Fibroblast of mammary gland (primary cell): ENCODE data around the gene TMEM266.
A peak's percentile ranks its signal among the peaks of the same experiment; 100 is the strongest.
"Not testable (repeated sequence)": the region's sequence is repeated elsewhere in the genome, so short reads cannot be mapped to it uniquely, and the experiment has no call there.

ENCODE experiments used
- DNase-seq: peaks from one replicate; pipeline ENCODE4 v3.0.0-alpha.2; 2010; ENCODE audit warnings: low read depth
- H3K4me3 ChIP-seq: 2 replicates; pipeline ENCODE4 v1.5.1; 2011; ENCODE audit warnings: low read depth, mild to moderate bottlenecking, low read length, moderate library complexity; ENCODE audit not compliant: control insufficient read depth
- TF ChIP-seq, protein P1 (sequence below): conservative IDR thresholded peaks from 2 replicates; pipeline ENCODE4 v1.5.1; 2011; ENCODE audit warnings: low read depth, low read length, inconsistent platforms; ENCODE audit not compliant: control insufficient read depth, insufficient read depth

Gene TMEM266

DNA sequence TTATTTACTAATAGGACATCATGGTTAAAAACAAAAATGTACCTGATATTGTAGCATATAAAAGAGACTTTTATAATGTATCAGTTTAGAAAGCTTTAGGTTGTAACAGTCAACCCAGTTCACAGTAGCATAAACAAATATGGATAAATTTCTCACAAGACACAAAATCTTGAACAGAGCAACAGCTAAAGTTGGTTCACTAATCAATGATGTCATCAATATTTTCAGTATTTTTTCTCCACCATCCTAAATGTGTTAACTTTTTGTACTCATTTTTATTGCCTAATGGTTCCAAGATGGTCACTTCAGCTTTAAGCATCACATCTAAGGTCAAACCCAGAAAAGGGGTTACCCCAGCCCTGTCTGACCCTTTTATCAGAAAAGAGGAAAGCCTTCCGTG lies 26.3 kb upstream of the TMEM266 start:
- TF ChIP-seq, protein P1, sequence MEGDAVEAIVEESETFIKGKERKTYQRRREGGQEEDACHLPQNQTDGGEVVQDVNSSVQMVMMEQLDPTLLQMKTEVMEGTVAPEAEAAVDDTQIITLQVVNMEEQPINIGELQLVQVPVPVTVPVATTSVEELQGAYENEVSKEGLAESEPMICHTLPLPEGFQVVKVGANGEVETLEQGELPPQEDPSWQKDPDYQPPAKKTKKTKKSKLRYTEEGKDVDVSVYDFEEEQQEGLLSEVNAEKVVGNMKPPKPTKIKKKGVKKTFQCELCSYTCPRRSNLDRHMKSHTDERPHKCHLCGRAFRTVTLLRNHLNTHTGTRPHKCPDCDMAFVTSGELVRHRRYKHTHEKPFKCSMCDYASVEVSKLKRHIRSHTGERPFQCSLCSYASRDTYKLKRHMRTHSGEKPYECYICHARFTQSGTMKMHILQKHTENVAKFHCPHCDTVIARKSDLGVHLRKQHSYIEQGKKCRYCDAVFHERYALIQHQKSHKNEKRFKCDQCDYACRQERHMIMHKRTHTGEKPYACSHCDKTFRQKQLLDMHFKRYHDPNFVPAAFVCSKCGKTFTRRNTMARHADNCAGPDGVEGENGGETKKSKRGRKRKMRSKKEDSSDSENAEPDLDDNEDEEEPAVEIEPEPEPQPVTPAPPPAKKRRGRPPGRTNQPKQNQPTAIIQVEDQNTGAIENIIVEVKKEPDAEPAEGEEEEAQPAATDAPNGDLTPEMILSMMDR: no peak
- no peak for DNase-seq
- no peak overlapping the region for H3K4me3 ChIP-seq

DNA sequence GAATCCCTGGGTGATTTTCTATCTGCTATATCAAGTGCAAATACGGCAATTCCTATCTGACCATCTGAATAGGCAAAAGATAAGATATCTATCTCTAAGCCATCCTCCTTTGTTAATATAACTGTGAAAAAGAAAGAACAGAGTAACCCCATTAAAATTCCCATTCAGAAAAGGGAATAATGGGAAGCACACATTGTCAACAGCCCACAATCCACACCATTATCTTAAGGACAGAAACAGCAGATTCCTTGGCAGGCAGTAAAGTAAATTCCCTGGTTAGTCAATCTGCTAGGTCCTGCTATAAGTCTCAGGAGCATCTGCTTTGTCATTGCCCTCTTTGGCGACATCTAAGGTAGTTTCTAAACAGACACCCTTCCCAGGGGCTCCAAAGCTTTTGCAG lies 25.7 kb upstream of the TMEM266 start:
- TF ChIP-seq, protein P1: no peak
- DNase-seq: no peak
- H3K4me3 ChIP-seq: no peak overlapping the region

DNA sequence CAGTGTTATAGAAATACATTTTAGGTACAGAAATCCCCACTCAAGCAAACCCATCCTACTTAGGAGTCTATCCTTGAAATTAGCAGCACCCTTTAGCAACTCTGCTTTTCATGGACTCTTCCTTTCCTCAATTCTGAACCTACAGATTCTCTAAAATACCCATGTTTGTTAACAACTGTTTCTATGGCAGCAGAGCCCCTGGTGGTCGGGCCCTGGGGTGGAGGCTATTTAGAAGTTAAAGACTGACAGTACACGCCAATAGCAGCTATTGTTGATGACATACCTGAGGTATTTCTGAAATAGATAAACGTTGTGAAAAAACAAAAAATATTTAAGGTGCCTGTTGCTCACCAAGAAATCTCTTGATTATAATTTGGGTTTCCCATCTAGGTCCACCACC lies 24.2 kb upstream of the TMEM266 start:
- TF ChIP-seq, protein P1: no peak
- DNase-seq: no peak

DNA sequence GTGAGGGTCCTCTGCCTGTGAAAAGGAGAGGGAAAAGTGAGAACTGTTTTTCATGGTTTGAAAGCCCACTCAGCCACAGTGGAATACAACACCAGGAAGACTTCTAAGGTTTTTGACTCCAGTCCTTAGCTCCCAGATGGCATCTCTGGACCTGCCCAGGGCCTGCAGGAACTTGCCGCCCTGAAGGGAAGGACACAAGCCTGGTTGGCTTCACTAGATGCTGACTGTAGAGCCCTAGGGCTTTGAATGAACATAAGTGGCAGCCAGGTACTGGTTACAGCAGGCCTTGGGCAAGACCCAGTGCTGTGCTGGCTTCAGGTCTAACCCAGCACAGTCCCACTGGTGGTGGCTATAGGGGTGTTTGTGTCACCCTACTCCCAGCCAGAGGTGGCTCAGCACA lies 21.3 kb upstream of the TMEM266 start:
- no peak overlapping the region for H3K4me3 ChIP-seq
- DNase-seq: no peak
- TF ChIP-seq, protein P1: no peak

More for the DNA sequence above, 24.2 kb upstream of the TMEM266 start:
- no peak overlapping the region for H3K4me3 ChIP-seq

DNA sequence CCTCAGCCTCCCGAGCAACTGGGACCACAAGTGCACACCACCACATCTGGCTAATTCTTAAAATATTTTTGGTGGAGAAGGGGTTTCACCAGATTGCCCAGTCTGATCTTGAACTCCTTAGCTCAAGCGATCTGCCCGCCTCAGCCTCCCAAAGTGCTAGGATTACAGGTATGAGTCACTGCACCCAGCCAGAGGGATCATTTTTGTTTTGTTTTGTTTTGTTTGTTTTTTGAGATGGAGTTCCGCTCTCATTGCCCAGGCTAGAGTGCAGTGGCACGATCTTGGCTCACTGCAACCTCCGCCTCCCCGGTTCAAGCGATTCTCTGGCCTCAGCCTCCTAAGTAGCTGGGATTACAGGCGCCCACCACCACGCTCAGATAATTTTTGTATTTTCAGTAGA lies 5.6 kb upstream of the TMEM266 start:
- H3K4me3 ChIP-seq, DNase-seq: not testable (repeated sequence)

DNA sequence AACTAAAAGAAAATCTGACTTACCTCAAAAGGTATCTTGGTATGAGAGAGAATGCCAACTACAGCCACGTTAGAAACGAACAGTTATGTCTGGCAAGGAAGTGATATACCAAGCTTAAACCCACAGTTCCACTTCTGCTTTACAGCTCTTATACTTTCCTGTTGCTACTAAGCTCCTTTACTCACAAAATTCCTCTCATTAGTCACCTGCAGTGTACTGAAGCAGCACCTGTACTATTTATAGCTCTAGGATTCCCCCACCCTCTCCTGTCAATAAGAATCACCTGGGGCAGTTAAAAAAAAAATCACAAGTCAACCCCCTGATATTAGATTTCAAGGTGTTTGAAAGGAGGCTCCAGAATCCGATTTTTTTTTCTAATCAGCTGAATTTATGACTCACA lies 2.9 kb upstream of the TMEM266 start:
- H3K4me3 ChIP-seq: no peak overlapping the region
- TF ChIP-seq, protein P1: no peak
- no peak for DNase-seq

DNA sequence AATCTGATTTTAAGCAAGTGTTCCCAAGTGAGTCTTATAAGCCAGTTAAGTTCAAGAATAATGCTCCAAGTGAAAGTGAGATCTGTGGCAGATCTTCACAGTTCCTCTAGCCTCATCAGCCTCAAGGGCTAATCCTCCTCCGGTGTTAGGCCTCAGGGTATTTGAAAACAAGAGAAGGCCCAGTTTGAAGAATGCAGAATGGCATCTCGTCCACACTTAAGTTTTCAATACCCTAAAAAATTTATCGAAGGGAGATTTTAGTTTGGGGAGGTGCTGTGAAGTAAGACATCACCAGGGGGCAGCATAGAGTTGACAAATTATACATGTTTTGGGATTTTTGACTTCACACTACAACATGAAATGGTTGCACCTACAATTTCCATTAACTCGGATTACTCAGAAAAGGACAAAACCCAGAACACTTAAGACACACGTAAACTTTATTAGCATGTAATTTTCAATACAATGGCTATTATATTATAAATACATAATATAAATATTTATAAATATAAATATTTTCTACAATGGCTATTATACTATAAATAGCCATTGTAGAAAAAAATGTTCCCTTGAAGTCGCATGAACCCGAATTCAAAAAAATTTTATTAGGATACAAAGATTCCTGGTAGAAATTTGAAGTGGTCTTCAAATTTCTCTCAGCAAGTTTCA lies 2.3 kb upstream of the TMEM266 start:
- TF ChIP-seq, protein P1: peak; percentile 81
- no peak overlapping the region for H3K4me3 ChIP-seq
- DNase-seq: peak; percentile 50
